ENCODE results near the gene TNFRSF1B. TPM values are rescaled to one million over a fixed set of nuclear protein-coding genes. Genes with fewer than 3 reads are reported as not detected.
A peak's percentile ranks its signal among the peaks of the same experiment; 100 is the strongest.

The TNFRSF1B gene
- total and polyA plus RNA-seq, 9 of the 15 experiments (the other 6 are each of a cell fraction or from before 2014, with no cell fraction given), result 8.8 to 91.3 (median 36.0) TPM

GRCh38 chr1:12229835-12230548, 63.2 kb downstream of the TNFRSF1B start, which contains the start of gene VPS13D (continued):
- TF ChIP-seq E4F1 (CRISPR knock-in tag; IDR thresholded peaks at IDR 0.05; ENCODE audit: borderline replicate concordance), result no peak
- no peak for TF ChIP-seq CREB3 (tag; conservative IDR thresholded peaks at IDR 0.05; ENCODE audit: low read depth)
- TF ChIP-seq STAG1 (CRISPR knock-in tag; IDR thresholded peaks at IDR 0.05; ENCODE audit: borderline replicate concordance), result no peak; the same call in 1 of the 2 replicates
- 0 out of 2 replicates have a peak, but pooled peaks have one; percentile 25 for TF ChIP-seq SMAD3 (CRISPR knock-in tag; conservative IDR thresholded peaks at IDR 0.05)
- no peak; the same call in 1 of the 2 replicates for TF ChIP-seq C11orf30 (IDR thresholded peaks at IDR 0.05; ENCODE audit: low read depth)
- TF ChIP-seq ZNF23 (CRISPR knock-in tag; IDR thresholded peaks at IDR 0.05), result no peak
- TF ChIP-seq MAFG (tag; conservative IDR thresholded peaks at IDR 0.05), result no peak
- no peak for TF ChIP-seq XRCC3 (IDR thresholded peaks at IDR 0.05)
- no peak for TF ChIP-seq ZC3H11A (IDR thresholded peaks at IDR 0.05; ENCODE audit: low read depth, low read length)
- TF ChIP-seq MTA3 (IDR thresholded peaks at IDR 0.05; ENCODE audit: borderline replicate concordance), result no peak
- TF ChIP-seq RBFOX2 (IDR thresholded peaks at IDR 0.05; ENCODE audit: low read depth, low read length), result peak; percentile 74
- TF ChIP-seq PCBP2 (IDR thresholded peaks at IDR 0.05; ENCODE audit: low read depth, low read length, poor library complexity, severe bottlenecking), result no peak
- TF ChIP-seq ZNF212 (CRISPR knock-in tag; IDR thresholded peaks at IDR 0.05), result no peak
- TF ChIP-seq TFE3 (CRISPR knock-in tag; IDR thresholded peaks at IDR 0.05), result no peak
- no peak for TF ChIP-seq TAF15 (IDR thresholded peaks at IDR 0.05; ENCODE audit: low read depth, low read length)
- TF ChIP-seq GTF2A2 (tag; IDR thresholded peaks at IDR 0.05), result no peak
- peak; percentile 83 for TF ChIP-seq POLR2G (IDR thresholded peaks at IDR 0.05; ENCODE audit: low read depth, low read length)
- no peak for TF ChIP-seq POLR3G (IDR thresholded peaks at IDR 0.05; ENCODE audit: extremely low read depth, insufficient read length, insufficient replicate concordance)
- TF ChIP-seq CSDE1 (IDR thresholded peaks at IDR 0.05), result no peak
- peak; percentile 89 for TF ChIP-seq CTCFL (IDR thresholded peaks at IDR 0.05; ENCODE audit: borderline replicate concordance, insufficient read depth, low read depth, low read length, poor library complexity, severe bottlenecking)
